Measurements from ENCODE around the gene PCNX2. TPM values are rescaled to one million over a fixed set of nuclear protein-coding genes. Genes with fewer than 3 reads are reported as not detected.

The PCNX2 gene
- total and polyA plus RNA-seq, 2 of the 8 experiments (the other 6 are each of a cell fraction or from before 2014, with no cell fraction given): 46.1 to 57.6 TPM

GRCh38 chr1:233094269-233094668 is 201.3 kb downstream of the PCNX2 start:
- WGBS, 2 experiments (ENCODE audit: extremely low coverage in 1 of 2, insufficient coverage in 1 of 2, insufficient read length in 1 of 2, insufficient replicate concordance in 2 of 2, low coverage in 1 of 2, low lambda C conversion rate in 2 of 2, missing lambda C conversion rate in 1 of 2): 88% methylated on average over 2 of the region's 2 CpGs; no CpG with 5 or more reads in 1 of the 2 experiments
- Histone ChIP-seq H2AFZ (ENCODE audit: low read length) (no peak overlapping the region), H3K4me3 (ENCODE audit: extremely low read depth in 1 of 4, insufficient read depth in 2 of 4, low read depth in 3 of 4, low read length in 4 of 4) (no peak overlapping the region), H3K9ac (replicated peaks in 1 of 4; ENCODE audit: extremely low read depth in 1 of 4, low read depth in 3 of 4, low read length in 3 of 4) (no peak overlapping the region), H2BK15ac (ENCODE audit: low read length) (no peak overlapping the region), H3K23ac (ENCODE audit: insufficient read length) (no peak overlapping the region), H4K8ac (ENCODE audit: extremely low read depth, insufficient read depth, low read length) (no peak overlapping the region), H3K23me2 (ENCODE audit: low read depth, low read length) (no peaks in the 10 kb centered on the region), H3K9me3 (ENCODE audit: insufficient read depth in 2 of 2, low read depth in 1 of 2, low read length in 1 of 2) (no peaks in the 10 kb centered on the region), H2BK20ac (ENCODE audit: low read length) (no peak overlapping the region), H3K4me2 (ENCODE audit: insufficient read depth in 1 of 2, low read depth in 2 of 2, low read length in 2 of 2) (no peak overlapping the region), H3K27me3 (replicated peaks in 1 of 4; ENCODE audit: control insufficient read depth in 3 of 4, extremely low read depth in 1 of 4, insufficient read depth in 3 of 4, low read length in 3 of 4) (no peaks in the 10 kb centered on the region), H3K79me1 (ENCODE audit: low read depth, low read length) (no peaks in the 10 kb centered on the region), H3K79me2 (ENCODE audit: control insufficient read depth in 1 of 2, insufficient read depth in 2 of 2, low read length in 2 of 2) (no peaks in the 10 kb centered on the region), H3K27ac (ENCODE audit: low read depth, low read length) (no peak overlapping the region), H3K4ac (replicated peaks; ENCODE audit: insufficient read length, low read depth, low read length) (no peak overlapping the region), H3K4me1 (replicated peaks in 1 of 4; ENCODE audit: control insufficient read depth in 3 of 4, insufficient read depth in 4 of 4, low read length in 3 of 4) (no peaks in the 10 kb centered on the region), H4K5ac (ENCODE audit: insufficient read length, low read depth, low read length) (no peak overlapping the region), H2AK5ac (ENCODE audit: low read depth, low read length) (no peak overlapping the region), H2BK120ac (replicated peaks; ENCODE audit: low read depth, low read length) (no peak overlapping the region), H3K36me3 (ENCODE audit: control insufficient read depth in 2 of 4, insufficient read depth in 4 of 4, low read length in 3 of 4) (peaks cover 0 to 14% (median 6%) of the 10 kb centered on the region in 4 experiments; a peak in 6 of 8 replicates), H3K18ac (ENCODE audit: extremely low read depth, low read length) (no peak overlapping the region), H4K91ac (replicated peaks; ENCODE audit: insufficient read length, low read length) (no peak overlapping the region), H2BK5ac (ENCODE audit: low read depth, low read length) (no peak overlapping the region), H2BK12ac (ENCODE audit: low read depth, low read length) (no peak overlapping the region), H4K20me1 (replicated peaks in 1 of 2; ENCODE audit: control insufficient read depth in 1 of 2, insufficient read depth in 2 of 2, low read length in 2 of 2) (no peaks in the 10 kb centered on the region), H3K14ac (ENCODE audit: insufficient read length) (no peak overlapping the region), H3K56ac (replicated peaks; ENCODE audit: insufficient read length, low read depth, low read length) (no peak overlapping the region)
- FAIRE-seq (no peak), DNase-seq (ENCODE audit: low read depth in 1 of 2, low spot score in 2 of 2) (no peak)
- POLR2A ChIA-PET (ENCODE audit: partially characterized antibody): no interaction called here
- CTCF ChIA-PET (ENCODE audit: partially characterized antibody): no interaction called here
- TF ChIP-seq CHD7 (IDR thresholded peaks at IDR 0.05; ENCODE audit: insufficient replicate concordance, low read length): no peak
